SU-DHL-6 (cell line): ENCODE results near the gene GINS2.

Experiments
- H2AFZ ChIP-seq: fragments of 200-600 bp; sonication (generic); 2 replicates; pipeline ENCODE4 v1.6.1; 2014; ENCODE audit warnings: low read depth, mild to moderate bottlenecking, moderate library complexity, mixed read lengths, antibody characterized with exemption, low read length; ENCODE audit not compliant: severe bottlenecking
- H3F3A ChIP-seq: fragments of 200-600 bp; shearing (Covaris generic); 2 replicates; pipeline ENCODE4 v1.6.0; 2016; ENCODE audit warnings: antibody characterized with exemption, mild to moderate bottlenecking; ENCODE audit not compliant: insufficient read depth
- H3K27ac ChIP-seq: fragments of 200-600 bp; sonication (generic); 2 replicates; pipeline ENCODE4 v1.5.1; 2016; ENCODE audit warnings: low read depth, mild to moderate bottlenecking, low read length, moderate library complexity, mixed read lengths
- H3K27me3 ChIP-seq: fragments of 200-600 bp; sonication (generic), shearing (Covaris generic); 2 replicates; pipeline ENCODE4 v1.6.0; 2014; ENCODE audit warnings: mild to moderate bottlenecking, low read length
- H3K36me3 ChIP-seq: fragments of 200-600 bp; sonication (generic); 2 replicates; pipeline ENCODE4 v1.6.1; 2014; ENCODE audit warnings: mild to moderate bottlenecking, low read length, mixed read lengths
- H3K4me2 ChIP-seq: fragments of 300-600, 200-600 bp; shearing (Covaris generic), sonication (generic); 2 replicates; pipeline ENCODE4 v1.6.0; 2014; ENCODE audit warnings: low read length, low read depth, mild to moderate bottlenecking; ENCODE audit not compliant: poor library complexity, severe bottlenecking
- H3K4me3 ChIP-seq: fragments of 200-600 bp; sonication (generic); 2 replicates; pipeline ENCODE4 v1.5.1; 2014; ENCODE audit warnings: antibody characterized with exemption, low read length, mild to moderate bottlenecking, mixed read lengths; ENCODE audit not compliant: insufficient read depth, poor library complexity, severe bottlenecking
- H3K79me2 ChIP-seq: fragments of 200-600 bp; sonication (generic); 2 replicates; pipeline ENCODE4 v1.6.1; 2014; ENCODE audit warnings: mild to moderate bottlenecking, low read length, moderate library complexity; ENCODE audit not compliant: insufficient read depth
- H3K9ac ChIP-seq: fragments of 200-600 bp; sonication (generic); 2 replicates; pipeline ENCODE4 v1.7.0; 2014; ENCODE audit warnings: mild to moderate bottlenecking, low read length
- H3K9me2 ChIP-seq: fragments of 200-600 bp; sonication (generic); replicated peaks from 2 replicates; pipeline ENCODE4 v1.6.1; 2014; ENCODE audit warnings: low read length; ENCODE audit not compliant: insufficient read depth
- H3K9me3 ChIP-seq: fragments of 200-600 bp; sonication (generic); 2 replicates; pipeline ENCODE4 v1.6.1; 2014; ENCODE audit warnings: low read length, mixed read lengths; ENCODE audit not compliant: insufficient read depth
- H4K20me1 ChIP-seq: fragments of 200-600 bp; sonication (generic); 2 replicates; pipeline ENCODE4 v1.6.1; 2014; ENCODE audit warnings: low read depth, mild to moderate bottlenecking, antibody characterized with exemption, low read length, moderate library complexity, mixed read lengths
- CTCF ChIP-seq: fragments of 200-600 bp; sonication (generic); IDR thresholded peaks from one replicate; pipeline ENCODE4 v1.5.1; 2017; ENCODE audit warnings: antibody characterized with exemption, mild to moderate bottlenecking, low read length, moderate library complexity; ENCODE audit not compliant: insufficient read depth, poor library complexity, severe bottlenecking
- EZH2phosphoT487 ChIP-seq: fragments of 200-600 bp; sonication (generic), shearing (Covaris generic); conservative IDR thresholded peaks from 2 replicates; pipeline ENCODE4 v1.6.1; 2018; ENCODE audit warnings: mild to moderate bottlenecking, antibody characterized with exemption, low read length, moderate library complexity, mixed read lengths

The GINS2 gene

GRCh38 chr16:85710732-85711131 is 22.0 kb upstream of the GINS2 start:
- Histone ChIP-seq H3K4me2 (no peak overlapping the region), H3K79me2 (no peaks in the 10 kb centered on the region), H3K36me3 (no peaks in the 10 kb centered on the region), H4K20me1 (no peaks in the 10 kb centered on the region), H3K9me2 (no peaks in the 10 kb centered on the region), H3K4me3 (no peak overlapping the region), H3K9ac (no peak overlapping the region), H3K27me3 (no peaks in the 10 kb centered on the region), H2AFZ (no peak overlapping the region), H3K9me3 (no peaks in the 10 kb centered on the region), H3F3A (no peaks in the 10 kb centered on the region), H3K27ac (no peak overlapping the region)
- no peak for TF ChIP-seq EZH2phosphoT487
- TF ChIP-seq CTCF = no peak

GRCh38 chr16:85709766-85710585 is 21.2 kb upstream of the GINS2 start:
- TF ChIP-seq EZH2phosphoT487 (no peak), CTCF (no peak)
- Histone ChIP-seq H3F3A (no peaks in the 10 kb centered on the region), H3K4me2 (no peak overlapping the region), H3K27ac (no peak overlapping the region), H3K9me2 (no peaks in the 10 kb centered on the region), H3K4me3 (no peak overlapping the region), H3K9ac (no peak overlapping the region), H3K79me2 (no peaks in the 10 kb centered on the region), H3K36me3 (no peaks in the 10 kb centered on the region), H4K20me1 (no peaks in the 10 kb centered on the region), H3K9me3 (no peaks in the 10 kb centered on the region), H3K27me3 (no peaks in the 10 kb centered on the region), H2AFZ (no peak overlapping the region)

GRCh38 chr16:85708338-85708737 is 19.6 kb upstream of the GINS2 start:
- no peak for TF ChIP-seq EZH2phosphoT487
- TF ChIP-seq CTCF = no peak

More at GRCh38 chr16:85708338-85708737, 19.6 kb upstream of the GINS2 start:
- H3K9me2 ChIP-seq = no peaks in the 10 kb centered on the region
- H3K36me3 ChIP-seq = no peaks in the 10 kb centered on the region
- no peak overlapping the region for H3K4me3 ChIP-seq
- no peak overlapping the region for H3K27ac ChIP-seq
- H3K4me2 ChIP-seq = no peak overlapping the region
- no peaks in the 10 kb centered on the region for H4K20me1 ChIP-seq
- H3K27me3 ChIP-seq = no peaks in the 10 kb centered on the region
- no peak overlapping the region for H2AFZ ChIP-seq
- H3F3A ChIP-seq = no peaks in the 10 kb centered on the region
- H3K9me3 ChIP-seq = no peaks in the 10 kb centered on the region
- no peaks in the 10 kb centered on the region for H3K79me2 ChIP-seq
- H3K9ac ChIP-seq = no peak overlapping the region
